Transverse colon (tissue), 4 donors: ENCODE measurements around the gene SLAMF8. TPM values are rescaled to one million over a fixed set of nuclear protein-coding genes. Genes with fewer than 3 reads are reported as not detected.

ENCODE experiments used
- DNase-seq: peaks from one replicate; pipeline ENCODE4 v3.0.0-alpha.2; 2019
- H3K27ac ChIP-seq, 4 donors: fragments of 200-600 bp; sonication (generic); 2 replicates each; pipeline ENCODE4 v1.5.1; 2016 to 2018; ENCODE audit warnings: inconsistent platforms in 4 of 4
- H3K27me3 ChIP-seq: fragments of 200-600 bp; sonication (generic); 2 replicates; pipeline ENCODE4 v1.5.1; 2017; ENCODE audit warnings: inconsistent platforms
- H3K36me3 ChIP-seq, 4 donors: fragments of 200-600 bp; sonication (generic); 2 replicates each; pipeline ENCODE4 v1.5.1; 2017 to 2019; ENCODE audit warnings: inconsistent platforms in 4 of 4
- H3K4me1 ChIP-seq, 4 donors: fragments of 200-600 bp; sonication (generic); 2 replicates each; pipeline ENCODE4 v1.5.1; 2017 to 2020; ENCODE audit warnings: inconsistent platforms in 4 of 4
- H3K4me3 ChIP-seq, 4 donors: fragments of 200-600 bp; sonication (generic); 1 replicate in 1 of 4; 2 replicates in 3 of 4; pipeline versions ENCODE4 v1.5.1 to v1.6.1; 2017 to 2019; ENCODE audit warnings: inconsistent platforms in 4 of 4
- H3K9me3 ChIP-seq, 2 donors: fragments of 200-600 bp; sonication (generic); 2 replicates each; pipeline ENCODE4 v1.5.1; 2017 to 2019; ENCODE audit warnings: inconsistent platforms in 2 of 2
- CTCF ChIP-seq, 5 experiments: fragments of 200-600 bp in 3 of 5; fragments of 450-650 bp in 2 of 5; sonication (generic) in 3 of 5; IDR thresholded peaks; 1 replicate in 2 of 5; 2 replicates in 3 of 5; pipeline ENCODE4 v1.5.1; 2016 to 2017; ENCODE audit warnings: antibody characterized with exemption in 5 of 5, inconsistent platforms in 3 of 5, mild to moderate bottlenecking in 2 of 5, moderate library complexity in 1 of 5
- EP300 ChIP-seq: sonication (generic); formaldehyde crosslinking; IDR thresholded peaks from one replicate; pipeline ENCODE4 v1.6.1; 2017; ENCODE audit warnings: antibody characterized with exemption, low read depth
- POLR2A ChIP-seq: fragments of 450-650 bp; IDR thresholded peaks from one replicate; pipeline ENCODE4 v1.6.1; 2016; ENCODE audit warnings: antibody characterized with exemption, mild to moderate bottlenecking, moderate library complexity
- POLR2AphosphoS5 ChIP-seq, 3 donors: sonication (generic); formaldehyde crosslinking; IDR thresholded peaks; one replicate each; pipeline ENCODE4 v1.6.1; 2016; ENCODE audit warnings: antibody characterized with exemption in 3 of 3
- WGBS, 2 donors: methylation state at CpG; one replicate each; pipeline ENCODE4 v1.1.5; 2018; ENCODE audit warnings: low coverage in 1 of 2; 5-methylcytosine and 5-hydroxymethylcytosine counted together
- in situ Hi-C, 4 donors: fragments of 200-750 bp; cut with MboI; loops; one replicate each; pipeline versions ENCODE4 v1.15.0 to v1.15.1; 2017; ENCODE audit warnings: low sequenced_read_pairs in 3 of 4, low pct_ligation_motif_present in 1 of 4, low pct_unique_long_range_greater_than_20kb in 1 of 4
- intact Hi-C: fragments of 100-400 bp; cut with DNase I; formaldehyde crosslinking; loops from one replicate; pipeline ENCODE4 v1.15.1; 2023; ENCODE audit warnings: low total_unique reads
- total RNA-seq, 4 donors: library from RNA; depleted of rRNA; stranded (reverse); fragments of >200 nt; gene quantifications; one replicate each; pipeline ENCODE4 v1.1.0, GENCODE V29; 2016

Gene SLAMF8
- total RNA-seq, 4 donors from 2014 or later: 0.37 to 7.1 (median 2.3) TPM

- WGBS, 2 donors: 69 to 76% methylated on average over 6 to 13 of the region's 13 CpGs
- intact Hi-C loops: no loop called here
- Histone ChIP-seq H3K27ac (no peak overlapping the region), H3K4me1 (peaks cover 0 to 5% (median 0%) of the 10 kb centered on the region in 4 donors), H3K9me3 (no peaks in the 10 kb centered on the region), H3K27me3 (no peaks in the 10 kb centered on the region), H3K4me3 (no peak overlapping the region), H3K36me3 (no peaks in the 10 kb centered on the region)
- no peak for TF ChIP-seq POLR2AphosphoS5 (IDR thresholded peaks at IDR 0.05)
- TF ChIP-seq CTCF (IDR thresholded peaks at IDR 0.05): no peak
- TF ChIP-seq EP300: no peak
- TF ChIP-seq POLR2A: no peak
- in situ Hi-C loops: no loop called here
- peak; percentile 32 for DNase-seq
Observed at GRCh38 chr1:159845751-159846629, 19.3 kb downstream of the SLAMF8 start.

GRCh38 chr1:159847231-159847630 lies 20.6 kb downstream of the SLAMF8 start:
- Histone ChIP-seq H3K4me1 (peaks cover 0 to 5% (median 0%) of the 10 kb centered on the region in 4 donors), H3K4me3 (no peak overlapping the region), H3K36me3 (no peaks in the 10 kb centered on the region), H3K27me3 (no peaks in the 10 kb centered on the region), H3K9me3 (no peaks in the 10 kb centered on the region), H3K27ac (no peak overlapping the region)
- in situ Hi-C loops (no loop called here), intact Hi-C loops (no loop called here)
- no peak for DNase-seq
- TF ChIP-seq POLR2A (no peak), POLR2AphosphoS5 (IDR thresholded peaks at IDR 0.05) (no peak), CTCF (IDR thresholded peaks at IDR 0.05) (no peak), EP300 (no peak)
- WGBS, 2 donors: 54% methylated on average over 4 of the region's 4 CpGs; no CpG with 5 or more reads in 1 of the 2 donors

- H3K36me3 ChIP-seq: no peaks in the 10 kb centered on the region
- no peaks in the 10 kb centered on the region for H3K9me3 ChIP-seq
- no peak for DNase-seq
- 21 to 55% methylated on average over 3 of the region's 3 CpGs for WGBS, 2 donors
- no peak overlapping the region for H3K27ac ChIP-seq
- H3K4me3 ChIP-seq: no peak overlapping the region
- in situ Hi-C loops: no loop called here
- TF ChIP-seq CTCF (IDR thresholded peaks at IDR 0.05): no peak
- TF ChIP-seq EP300: no peak
- no peak for TF ChIP-seq POLR2AphosphoS5 (IDR thresholded peaks at IDR 0.05)
- no peak for TF ChIP-seq POLR2A
- intact Hi-C loops: no loop called here
- H3K27me3 ChIP-seq: no peaks in the 10 kb centered on the region
- H3K4me1 ChIP-seq: peaks cover under 1 to 7% (median 2%) of the 10 kb centered on the region in 4 donors
Observed at GRCh38 chr1:159848326-159848725, 21.7 kb downstream of the SLAMF8 start.

GRCh38 chr1:159849626-159850366 lies 23.1 kb downstream of the SLAMF8 start:
- Histone ChIP-seq H3K27me3 (no peaks in the 10 kb centered on the region), H3K27ac (no peak overlapping the region), H3K9me3 (no peaks in the 10 kb centered on the region), H3K36me3 (no peaks in the 10 kb centered on the region), H3K4me3 (no peak overlapping the region), H3K4me1 (peaks cover 3 to 14% (median 11%) of the 10 kb centered on the region in 4 donors)
- 50 to 51% methylated on average over 2 of the region's 2 CpGs for WGBS, 2 donors
- TF ChIP-seq POLR2AphosphoS5 (IDR thresholded peaks at IDR 0.05): no peak
- no peak for TF ChIP-seq CTCF (IDR thresholded peaks at IDR 0.05)
- no peak for DNase-seq
- in situ Hi-C loops: no loop called here
- intact Hi-C loops: no loop called here
